Measurements from ENCODE around the gene ZBED4.

The ZBED4 gene

GRCh38 chr22:49856766-49857618 is 3.3 kb downstream of the ZBED4 start:
- Histone ChIP-seq H3K36me3 (replicated peaks in 1 of 2; ENCODE audit: control insufficient read depth in 2 of 2, insufficient read depth in 2 of 2, low read length in 2 of 2) (peaks cover 1 to 20% of the 10 kb centered on the region in 2 donors), H4K8ac (ENCODE audit: low read depth, low read length) (no peak overlapping the region), H2AFZ (ENCODE audit: low read length) (no peak overlapping the region), H2BK12ac (ENCODE audit: low read length) (no peak overlapping the region), H3K9ac (ENCODE audit: low read depth, low read length, poor library complexity) (no peak overlapping the region), H3K4me3 (ENCODE audit: low read length in 2 of 2) (peak overlapping the region in 1 of 2 donors; percentile 1), H3K4ac (ENCODE audit: low read length) (no peak overlapping the region), H3K9me3 (replicated peaks in 1 of 2; ENCODE audit: control insufficient read depth in 2 of 2, insufficient read depth in 1 of 2, low read depth in 1 of 2, low read length in 2 of 2) (no peaks in the 10 kb centered on the region), H3K4me2 (ENCODE audit: insufficient read depth, low read length, poor library complexity, severe bottlenecking) (no peak overlapping the region), H3K4me1 (ENCODE audit: control insufficient read depth in 2 of 2, insufficient read depth in 1 of 2, low read depth in 1 of 2, low read length in 2 of 2) (peaks cover 9 to 13% of the 10 kb centered on the region in 2 donors), H3K79me1 (ENCODE audit: low read depth, low read length) (peaks cover 22% of the 10 kb centered on the region), H2BK15ac (ENCODE audit: low read length) (no peak overlapping the region), H3K18ac (ENCODE audit: low read length) (no peak overlapping the region), H4K91ac (ENCODE audit: low read depth, low read length, poor library complexity) (no peak overlapping the region), H2AK5ac (ENCODE audit: low read depth, low read length) (no peak overlapping the region), H3K23ac (ENCODE audit: low read depth, low read length, poor library complexity) (peak overlapping the region; percentile 10), H3K27me3 (ENCODE audit: control insufficient read depth in 3 of 3, insufficient read depth in 3 of 3, low read depth in 1 of 3, low read length in 3 of 3) (peaks cover 0 to 10% (median 9%) of the 10 kb centered on the region in 3 experiments), H3K14ac (ENCODE audit: low read length) (peak overlapping the region; percentile 75), H2BK120ac (ENCODE audit: low read depth, low read length) (no peak overlapping the region), H2BK5ac (ENCODE audit: low read length) (no peak overlapping the region), H3K27ac (replicated peaks; ENCODE audit: low read length) (no peak overlapping the region)
- WGBS, 2 donors (ENCODE audit: extremely low coverage in 2 of 2, insufficient read length in 2 of 2, insufficient replicate concordance in 1 of 2), result no CpG with 5 or more reads among the region's 31 CpGs
- DNase-seq (ENCODE audit: low spot score), result no peak

GRCh38 chr22:49858827-49859226 is 5.2 kb downstream of the ZBED4 start:
- H3K4me3 ChIP-seq (ENCODE audit: low read length in 2 of 2), result no peak overlapping the region
- H4K91ac ChIP-seq (ENCODE audit: low read depth, low read length, poor library complexity), result no peak overlapping the region
- no peak overlapping the region for H3K4ac ChIP-seq (ENCODE audit: low read length)
- H2BK12ac ChIP-seq (ENCODE audit: low read length), result no peak overlapping the region
- H4K8ac ChIP-seq (ENCODE audit: low read depth, low read length), result no peak overlapping the region
- no peak overlapping the region for H3K18ac ChIP-seq (ENCODE audit: low read length)
- H3K4me2 ChIP-seq (ENCODE audit: insufficient read depth, low read length, poor library complexity, severe bottlenecking), result no peak overlapping the region
- peaks cover 24% of the 10 kb centered on the region for H3K79me1 ChIP-seq (ENCODE audit: low read depth, low read length)
- H2AFZ ChIP-seq (ENCODE audit: low read length), result no peak overlapping the region
- no peak for DNase-seq (ENCODE audit: low spot score)
- no peak overlapping the region for H3K23ac ChIP-seq (ENCODE audit: low read depth, low read length, poor library complexity)
- H3K14ac ChIP-seq (ENCODE audit: low read length), result no peak overlapping the region
- H3K4me1 ChIP-seq (ENCODE audit: control insufficient read depth in 2 of 2, insufficient read depth in 1 of 2, low read depth in 1 of 2, low read length in 2 of 2), result peaks cover 9 to 13% of the 10 kb centered on the region in 2 donors
- no peaks in the 10 kb centered on the region for H3K27me3 ChIP-seq (ENCODE audit: control insufficient read depth in 3 of 3, insufficient read depth in 3 of 3, low read depth in 1 of 3, low read length in 3 of 3)
- no peak overlapping the region for H2BK120ac ChIP-seq (ENCODE audit: low read depth, low read length)
- no peaks in the 10 kb centered on the region for H3K9me3 ChIP-seq (replicated peaks in 1 of 2; ENCODE audit: control insufficient read depth in 2 of 2, insufficient read depth in 1 of 2, low read depth in 1 of 2, low read length in 2 of 2)
- H2BK15ac ChIP-seq (ENCODE audit: low read length), result no peak overlapping the region
- WGBS, 2 donors (ENCODE audit: extremely low coverage in 2 of 2, insufficient read length in 2 of 2, insufficient replicate concordance in 1 of 2), result no CpG with 5 or more reads among the region's 14 CpGs
- no peak overlapping the region for H2AK5ac ChIP-seq (ENCODE audit: low read depth, low read length)
- no peak overlapping the region for H3K27ac ChIP-seq (replicated peaks; ENCODE audit: low read length)
- no peak overlapping the region for H3K9ac ChIP-seq (ENCODE audit: low read depth, low read length, poor library complexity)
- H2BK5ac ChIP-seq (ENCODE audit: low read length), result no peak overlapping the region
- peaks cover 1 to 22% of the 10 kb centered on the region in 2 donors for H3K36me3 ChIP-seq (replicated peaks in 1 of 2; ENCODE audit: control insufficient read depth in 2 of 2, insufficient read depth in 2 of 2, low read length in 2 of 2)

GRCh38 chr22:49861642-49862495 is 8.2 kb downstream of the ZBED4 start:
- Histone ChIP-seq H2BK5ac (ENCODE audit: low read length) (no peak overlapping the region), H3K4me1 (ENCODE audit: control insufficient read depth in 2 of 2, insufficient read depth in 1 of 2, low read depth in 1 of 2, low read length in 2 of 2) (no peaks in the 10 kb centered on the region), H3K4ac (ENCODE audit: low read length) (no peak overlapping the region), H4K8ac (ENCODE audit: low read depth, low read length) (peak overlapping the region; percentile 43), H3K27me3 (ENCODE audit: control insufficient read depth in 3 of 3, insufficient read depth in 3 of 3, low read depth in 1 of 3, low read length in 3 of 3) (no peaks in the 10 kb centered on the region), H3K36me3 (replicated peaks in 1 of 2; ENCODE audit: control insufficient read depth in 2 of 2, insufficient read depth in 2 of 2, low read length in 2 of 2) (peaks cover 1 to 26% of the 10 kb centered on the region in 2 donors), H3K4me2 (ENCODE audit: insufficient read depth, low read length, poor library complexity, severe bottlenecking) (no peak overlapping the region), H2BK120ac (ENCODE audit: low read depth, low read length) (no peak overlapping the region), H3K9me3 (replicated peaks in 1 of 2; ENCODE audit: control insufficient read depth in 2 of 2, insufficient read depth in 1 of 2, low read depth in 1 of 2, low read length in 2 of 2) (peaks cover 10 to 26% of the 10 kb centered on the region in 2 donors), H2AFZ (ENCODE audit: low read length) (no peak overlapping the region), H3K18ac (ENCODE audit: low read length) (peak overlapping the region; percentile 28), H3K14ac (ENCODE audit: low read length) (no peak overlapping the region), H2AK5ac (ENCODE audit: low read depth, low read length) (no peak overlapping the region), H3K4me3 (ENCODE audit: low read length in 2 of 2) (no peak overlapping the region), H4K91ac (ENCODE audit: low read depth, low read length, poor library complexity) (no peak overlapping the region), H3K27ac (replicated peaks; ENCODE audit: low read length) (no peak overlapping the region), H3K9ac (ENCODE audit: low read depth, low read length, poor library complexity) (peak overlapping the region; percentile 77), H3K23ac (ENCODE audit: low read depth, low read length, poor library complexity) (no peak overlapping the region), H3K79me1 (ENCODE audit: low read depth, low read length) (peaks cover 21% of the 10 kb centered on the region), H2BK15ac (ENCODE audit: low read length) (no peak overlapping the region), H2BK12ac (ENCODE audit: low read length) (no peak overlapping the region)
- no peak for DNase-seq (ENCODE audit: low spot score)
- WGBS, 2 donors (ENCODE audit: extremely low coverage in 2 of 2, insufficient read length in 2 of 2, insufficient replicate concordance in 1 of 2), result no CpG with 5 or more reads among the region's 29 CpGs

- WGBS, 2 donors (ENCODE audit: extremely low coverage in 2 of 2, insufficient read length in 2 of 2, insufficient replicate concordance in 1 of 2), result no CpG with 5 or more reads among the region's 5 CpGs
- Histone ChIP-seq H3K4ac (ENCODE audit: low read length) (no peak overlapping the region), H4K91ac (ENCODE audit: low read depth, low read length, poor library complexity) (no peak overlapping the region), H3K79me1 (ENCODE audit: low read depth, low read length) (peaks cover 20% of the 10 kb centered on the region), H3K23ac (ENCODE audit: low read depth, low read length, poor library complexity) (no peak overlapping the region), H3K9me3 (replicated peaks in 1 of 2; ENCODE audit: control insufficient read depth in 2 of 2, insufficient read depth in 1 of 2, low read depth in 1 of 2, low read length in 2 of 2) (peaks cover 11 to 32% of the 10 kb centered on the region in 2 donors), H2BK120ac (ENCODE audit: low read depth, low read length) (no peak overlapping the region), H2AFZ (ENCODE audit: low read length) (no peak overlapping the region), H3K4me2 (ENCODE audit: insufficient read depth, low read length, poor library complexity, severe bottlenecking) (no peak overlapping the region), H2BK12ac (ENCODE audit: low read length) (no peak overlapping the region), H3K4me3 (ENCODE audit: low read length in 2 of 2) (no peak overlapping the region), H3K4me1 (ENCODE audit: control insufficient read depth in 2 of 2, insufficient read depth in 1 of 2, low read depth in 1 of 2, low read length in 2 of 2) (no peaks in the 10 kb centered on the region), H3K27me3 (ENCODE audit: control insufficient read depth in 3 of 3, insufficient read depth in 3 of 3, low read depth in 1 of 3, low read length in 3 of 3) (no peaks in the 10 kb centered on the region), H2BK5ac (ENCODE audit: low read length) (no peak overlapping the region), H2AK5ac (ENCODE audit: low read depth, low read length) (no peak overlapping the region), H4K8ac (ENCODE audit: low read depth, low read length) (no peak overlapping the region), H3K14ac (ENCODE audit: low read length) (no peak overlapping the region), H3K9ac (ENCODE audit: low read depth, low read length, poor library complexity) (no peak overlapping the region), H3K18ac (ENCODE audit: low read length) (no peak overlapping the region), H2BK15ac (ENCODE audit: low read length) (no peak overlapping the region), H3K27ac (replicated peaks; ENCODE audit: low read length) (no peak overlapping the region), H3K36me3 (replicated peaks in 1 of 2; ENCODE audit: control insufficient read depth in 2 of 2, insufficient read depth in 2 of 2, low read length in 2 of 2) (peaks cover under 1 to 26% of the 10 kb centered on the region in 2 donors)
- no peak for DNase-seq (ENCODE audit: low spot score)
Observed at GRCh38 chr22:49862496-49862776, 8.8 kb downstream of the ZBED4 start.

Data from neuronal stem cell (in vitro differentiated cells).